ENCODE measurements around the gene PRKCA. TPM values are rescaled to one million over a fixed set of nuclear protein-coding genes. Genes with fewer than 3 reads are reported as not detected.
"Not testable (repeated sequence)": the region's sequence is repeated elsewhere in the genome, so short reads cannot be mapped to it uniquely, and the experiment has no call there.

PRKCA gene
- total RNA-seq, 1 donor from 2014 or later: 112 TPM

DNA sequence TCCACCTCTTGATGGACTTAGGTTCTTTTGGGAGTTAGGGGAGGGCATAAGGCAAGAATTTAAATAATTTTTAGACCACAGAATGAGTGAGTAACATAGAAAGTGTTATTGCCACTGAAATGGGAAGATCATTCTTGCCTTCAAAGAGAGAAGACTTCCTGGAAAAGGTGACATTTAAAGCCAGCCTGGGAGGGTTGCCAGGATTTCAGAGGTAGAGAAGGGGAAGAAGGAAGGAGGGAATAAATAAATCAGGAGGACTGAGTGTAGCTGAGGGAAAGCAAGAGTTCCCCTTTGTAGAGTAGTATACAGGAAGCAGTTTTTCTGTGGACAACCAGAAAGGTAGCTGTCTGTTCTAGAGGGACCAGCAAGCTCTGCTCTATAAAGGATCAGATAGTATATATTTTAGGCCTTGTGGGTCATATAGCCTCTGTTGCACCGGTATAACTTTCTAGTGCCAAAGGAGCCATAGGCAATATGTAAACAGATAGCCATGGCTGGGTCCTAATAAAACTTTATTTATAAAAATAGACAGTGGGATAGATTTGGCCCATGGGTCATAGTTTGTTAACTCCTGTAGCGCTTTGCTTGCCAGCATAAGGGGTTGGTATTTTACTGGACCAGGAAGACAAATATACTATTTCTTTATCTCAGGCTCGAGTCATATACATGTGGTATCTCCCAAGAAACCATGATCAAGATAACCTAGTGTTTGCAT, 385.3 kb downstream of the PRKCA start:
- intact Hi-C loops (cut with micrococcal nuclease): no loop called here

DNA sequence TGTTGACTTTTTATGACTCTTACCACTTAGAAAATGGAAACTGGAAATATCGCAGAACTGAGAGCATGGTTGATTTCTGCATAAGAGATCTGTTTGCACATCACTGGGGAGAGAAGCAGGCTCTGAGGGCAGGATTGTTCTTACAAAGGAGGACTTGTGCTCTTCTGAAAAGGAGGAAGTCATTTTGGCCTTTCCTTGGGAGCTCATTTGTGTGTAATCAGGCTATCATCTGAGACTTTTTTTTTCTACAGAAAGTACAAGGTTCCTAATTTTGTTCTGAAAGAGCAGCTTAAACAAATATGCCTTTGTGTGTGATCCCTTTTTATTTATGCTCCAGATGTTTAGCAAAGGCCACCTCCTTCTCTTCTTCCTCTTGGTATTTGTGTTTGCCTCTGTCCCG, 386.8 kb downstream of the PRKCA start:
- intact Hi-C loops (cut with micrococcal nuclease): no loop called here

DNA sequence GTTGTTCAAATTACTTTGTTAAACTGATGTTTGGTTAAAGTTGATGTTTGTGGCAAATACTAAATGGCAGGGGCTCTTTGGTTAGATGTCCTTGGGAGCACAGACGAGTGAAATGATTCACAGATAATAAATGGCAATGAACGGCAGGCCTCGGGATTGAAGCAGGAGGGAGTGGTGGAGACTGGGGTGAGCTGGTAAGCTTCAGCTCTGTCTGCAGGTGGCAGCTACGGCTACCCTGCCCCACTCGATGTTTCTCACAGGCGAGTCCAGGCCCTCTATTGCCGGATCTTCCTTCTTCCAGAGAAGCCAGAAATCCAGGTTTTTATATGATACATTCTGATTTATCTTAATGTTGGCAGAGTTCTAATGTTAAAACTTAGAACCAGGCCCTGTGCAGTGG, 387.8 kb downstream of the PRKCA start:
- intact Hi-C loops (cut with micrococcal nuclease): no loop called here

DNA sequence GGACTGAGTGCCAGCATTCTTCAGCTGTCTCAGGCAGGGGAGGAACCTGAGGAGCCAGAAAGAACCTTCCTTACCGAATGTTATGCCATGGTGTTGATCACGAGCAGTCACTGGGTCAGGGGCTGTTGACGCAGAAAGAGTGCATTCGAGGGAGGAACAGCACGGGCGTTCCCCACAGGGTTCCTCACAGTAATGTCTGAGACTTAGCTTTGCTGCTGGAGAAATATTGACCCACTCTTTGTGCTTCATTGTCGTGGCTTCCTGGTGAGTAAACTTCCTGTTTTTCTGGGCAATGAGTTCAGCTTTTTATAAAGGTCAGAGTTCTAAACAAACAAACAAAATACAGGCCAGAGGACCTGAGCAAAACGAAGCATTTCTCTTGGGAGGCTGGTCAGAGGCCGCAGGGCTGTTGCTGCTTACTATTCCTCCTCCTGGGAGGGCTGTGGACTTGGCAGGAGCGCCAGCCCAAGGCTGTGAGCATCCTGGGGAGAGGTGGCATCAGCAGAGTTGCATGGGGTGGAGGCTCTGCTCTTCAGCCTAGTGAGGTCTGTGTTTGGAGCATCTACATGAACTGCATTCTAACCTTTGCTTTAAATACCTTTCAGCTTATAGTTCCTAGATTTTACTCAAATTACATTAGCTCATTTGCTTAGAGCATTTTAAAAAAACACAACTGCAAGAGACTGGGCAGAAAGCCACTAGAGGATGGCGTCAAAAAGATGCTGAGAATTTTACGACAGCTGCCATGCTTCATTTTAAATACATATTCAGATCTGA, 389.4 kb downstream of the PRKCA start:
- intact Hi-C loops (cut with micrococcal nuclease): no loop called here

DNA sequence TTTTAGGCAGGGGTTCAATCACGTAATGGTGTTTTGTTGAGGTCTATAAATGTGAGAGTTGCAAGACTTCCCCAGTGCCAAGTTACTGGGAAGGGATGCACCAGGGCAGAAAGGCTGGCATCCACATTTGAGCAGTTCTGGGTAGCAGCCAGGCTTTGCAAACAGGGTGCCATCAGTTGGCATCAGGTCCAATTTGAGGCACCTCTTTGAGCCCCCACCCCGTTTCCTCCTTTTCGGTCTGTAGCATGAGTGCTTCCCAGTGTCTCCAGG, 389.9 kb downstream of the PRKCA start:
- intact Hi-C loops (cut with micrococcal nuclease): no loop called here

DNA sequence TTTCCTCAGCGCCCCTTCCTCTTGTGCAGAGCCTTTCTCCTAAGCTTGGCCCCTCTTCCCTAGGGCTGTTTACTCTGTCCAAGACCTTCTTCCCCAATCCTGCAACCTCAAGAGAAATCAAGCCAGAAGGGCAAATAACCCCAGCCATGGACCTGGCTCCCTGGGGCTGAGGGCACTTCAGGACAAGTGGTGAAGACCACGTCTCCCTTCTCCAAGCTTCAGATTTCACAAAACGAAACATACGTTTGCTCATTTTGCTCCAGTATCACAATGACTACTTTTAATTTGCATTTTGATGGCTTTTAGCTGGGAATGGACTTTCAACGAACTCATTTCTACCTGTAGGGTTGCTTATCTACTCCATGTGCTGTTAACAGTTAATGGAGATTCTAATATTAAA, 392.7 kb downstream of the PRKCA start:
- intact Hi-C loops (cut with micrococcal nuclease): no loop called here

DNA sequence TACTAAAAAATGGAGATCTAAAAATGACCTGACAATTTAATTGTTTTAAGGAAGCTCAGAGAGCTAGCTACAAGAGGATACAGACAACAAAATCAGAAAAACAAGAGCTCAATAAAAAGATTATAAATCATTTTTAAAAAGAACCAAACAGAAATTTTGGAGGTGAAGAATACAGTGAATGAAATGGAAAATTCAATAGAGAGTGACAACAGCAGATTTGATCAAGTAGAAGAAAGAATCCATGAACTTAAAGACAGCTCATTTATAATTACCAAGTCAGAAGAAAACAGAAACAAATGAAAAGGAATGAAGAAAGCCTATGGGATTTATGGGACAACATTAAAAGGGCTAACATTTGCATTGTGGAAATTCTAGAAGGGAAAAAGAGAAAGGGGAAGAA, 395.9 kb downstream of the PRKCA start:
- intact Hi-C loops (cut with micrococcal nuclease): no loop called here

DNA sequence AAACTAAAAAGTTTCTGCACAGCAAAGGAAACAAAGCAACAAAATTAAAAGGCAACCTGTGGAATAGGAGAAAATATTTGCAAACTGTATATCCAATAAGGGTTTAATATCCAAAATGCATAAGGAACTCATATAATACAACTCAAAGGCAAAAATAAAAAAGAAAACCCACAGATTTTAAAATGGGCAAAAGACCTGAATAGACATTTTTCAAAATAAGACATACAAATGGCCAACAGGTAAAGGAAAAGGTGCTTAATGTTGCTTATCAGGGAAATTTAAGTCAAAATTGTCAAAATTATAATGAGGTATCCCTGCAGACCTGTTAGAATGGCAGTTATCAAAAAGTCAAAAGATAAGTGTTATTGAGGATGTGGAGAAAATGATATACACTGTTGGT, 399.0 kb downstream of the PRKCA start:
- intact Hi-C loops (cut with micrococcal nuclease): no loop called here

DNA sequence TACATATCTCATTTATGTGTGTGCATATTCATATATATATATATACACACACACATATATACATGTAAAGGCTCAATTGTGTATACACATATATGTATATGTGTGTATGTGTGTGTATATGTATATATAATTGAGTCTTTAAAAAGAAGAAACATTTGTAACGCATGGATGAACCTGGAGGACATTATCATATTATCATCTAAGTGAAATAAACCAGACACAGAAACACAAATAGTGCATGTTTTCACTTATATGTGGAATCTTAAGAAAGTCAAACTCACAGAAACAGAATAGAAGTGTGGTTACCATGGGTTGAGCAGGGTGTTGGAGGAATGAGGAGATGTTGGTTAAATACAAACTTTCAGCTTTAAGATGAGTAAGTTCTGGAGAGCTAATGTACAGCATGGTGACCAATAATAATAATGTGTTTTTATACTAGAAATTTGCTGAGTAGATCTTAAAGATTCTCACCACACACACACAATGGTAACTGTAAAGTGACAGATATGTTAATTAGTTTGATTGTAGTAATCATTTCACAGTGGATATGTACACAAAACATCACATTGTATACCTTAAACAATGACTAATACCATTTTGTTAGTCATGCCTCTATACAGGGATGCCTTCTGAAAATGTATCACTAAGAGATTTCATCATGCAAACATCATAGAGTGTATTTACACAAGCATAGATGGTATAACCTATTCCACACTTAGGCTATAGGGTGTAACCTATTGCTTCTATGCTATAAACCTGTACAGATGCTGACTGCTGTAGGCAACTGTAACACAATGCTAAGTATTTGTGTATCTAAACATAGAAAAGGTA, 399.9 kb downstream of the PRKCA start:
- intact Hi-C loops (cut with micrococcal nuclease): no loop called here

DNA sequence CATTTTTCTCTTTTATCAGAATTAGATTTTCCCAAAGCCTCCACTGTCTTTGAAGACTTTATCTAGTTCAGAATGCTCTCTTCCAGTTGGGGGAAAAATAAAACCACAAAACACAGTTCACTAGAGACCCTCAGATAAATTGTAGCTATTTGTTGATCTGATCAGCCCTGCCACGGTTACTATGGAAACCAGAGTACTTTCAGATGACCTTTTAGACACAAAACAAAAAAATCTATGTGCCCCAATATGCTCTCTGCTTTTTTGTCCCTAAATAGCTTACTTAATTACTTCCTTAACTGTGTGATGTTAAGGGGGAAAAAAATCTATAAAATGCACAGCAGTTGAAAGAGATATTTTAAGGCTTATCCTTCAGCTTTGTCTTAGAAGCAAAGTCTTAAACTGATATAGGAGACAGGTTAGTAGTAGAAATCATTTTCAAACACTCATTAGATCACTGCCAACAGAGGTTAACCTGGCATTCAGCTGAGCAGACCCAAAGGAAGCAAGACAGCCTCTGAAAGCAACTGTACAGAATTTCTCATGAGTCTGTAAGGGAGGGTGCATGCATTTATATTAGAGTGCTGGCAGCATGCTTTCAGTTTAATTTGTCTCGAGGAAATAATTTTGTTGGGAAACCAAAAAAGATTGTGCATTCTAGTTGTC, 402.6 kb downstream of the PRKCA start:
- intact Hi-C loops (cut with micrococcal nuclease): no loop called here

DNA sequence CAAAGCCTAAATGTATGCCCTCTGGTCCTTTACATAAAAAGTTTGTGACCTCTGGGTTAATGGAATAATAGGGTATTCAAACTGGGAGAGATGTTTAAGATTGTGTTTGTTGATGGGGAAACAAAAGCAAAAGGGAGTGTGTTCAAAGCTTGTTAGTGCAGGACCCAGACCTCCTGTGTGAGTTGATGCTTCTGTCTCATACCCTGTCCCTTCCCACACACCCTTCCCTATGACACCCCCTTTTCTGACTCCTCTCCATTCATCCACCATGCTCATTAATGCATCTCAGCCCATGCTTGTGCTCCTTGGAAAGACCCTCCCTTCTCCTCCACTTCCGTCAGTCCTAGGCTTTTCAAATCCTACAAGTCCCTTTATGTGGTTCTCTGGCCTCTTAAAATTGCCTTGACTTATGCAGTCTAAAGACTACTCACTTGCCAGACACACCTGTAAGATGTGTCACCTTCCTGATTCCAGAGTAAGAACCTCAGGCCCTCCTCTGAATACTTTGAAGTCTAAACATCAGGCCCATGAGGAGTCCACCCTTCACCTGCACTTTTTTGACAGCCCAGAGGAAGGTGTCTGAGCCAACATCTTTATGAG, 404.5 kb downstream of the PRKCA start:
- intact Hi-C loops (cut with micrococcal nuclease): no loop called here

DNA sequence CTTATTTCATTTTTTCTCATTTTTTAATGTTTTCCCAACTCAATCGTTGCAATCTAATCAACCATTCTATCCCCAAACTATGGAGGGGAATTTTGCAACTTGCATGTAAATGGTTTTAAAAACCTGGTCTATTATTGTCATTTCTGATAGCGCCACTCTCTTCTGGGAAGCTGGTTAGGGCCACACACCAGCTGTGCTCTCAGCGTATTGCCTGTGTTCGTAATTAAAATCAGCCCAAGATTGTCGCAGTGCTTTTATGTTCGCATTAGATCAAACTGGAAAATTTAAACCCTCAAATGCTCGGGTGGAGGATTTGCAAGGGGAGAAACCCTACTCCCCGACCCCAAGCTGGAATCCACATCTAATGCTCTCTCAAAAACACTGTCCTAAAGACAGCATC, 409.0 kb downstream of the PRKCA start:
- intact Hi-C loops (cut with micrococcal nuclease): no loop called here

DNA sequence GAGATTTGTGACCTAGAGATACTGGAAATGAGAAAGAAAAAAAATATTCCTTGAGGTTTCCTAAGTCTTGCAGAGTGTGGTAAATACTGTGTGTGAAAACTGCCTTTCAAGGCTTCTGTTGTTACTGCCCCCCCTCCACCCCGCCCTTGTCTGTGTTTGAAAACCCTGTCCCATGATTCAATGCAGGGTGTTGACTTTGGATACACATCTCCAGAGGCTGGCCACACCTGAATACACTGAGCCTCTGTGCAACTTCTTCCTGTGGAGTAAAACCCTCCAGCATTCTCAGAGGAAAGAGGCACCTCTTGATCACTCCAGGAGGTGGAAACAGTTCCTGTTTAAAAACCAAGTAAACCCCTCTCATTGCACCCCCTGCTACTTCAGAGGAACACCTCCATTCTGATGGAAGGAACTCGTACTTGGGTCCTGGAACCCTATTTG, 409.5 kb downstream of the PRKCA start:
- intact Hi-C loops (cut with micrococcal nuclease): no loop called here

DNA sequence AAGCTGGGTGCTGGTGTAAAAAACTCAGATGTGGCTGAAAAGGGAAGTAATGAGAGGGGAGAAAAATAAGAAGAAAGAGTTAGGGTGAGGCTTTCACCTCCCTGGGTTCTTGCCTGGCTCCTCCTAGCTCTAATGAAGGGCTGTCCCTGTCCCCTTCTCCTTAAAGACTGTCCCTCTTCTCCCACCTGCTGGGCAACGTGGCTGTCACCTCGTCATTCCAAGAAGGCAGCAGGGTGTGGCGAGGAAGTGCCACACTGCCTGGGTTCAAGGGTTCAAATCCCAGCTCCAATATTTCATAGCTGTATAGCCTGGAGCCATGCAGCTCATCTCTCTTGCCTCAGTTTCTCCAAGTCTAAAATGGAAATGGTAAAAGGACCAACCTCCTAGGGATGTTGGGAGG, 410.0 kb downstream of the PRKCA start:
- intact Hi-C loops (cut with micrococcal nuclease): no loop called here

DNA sequence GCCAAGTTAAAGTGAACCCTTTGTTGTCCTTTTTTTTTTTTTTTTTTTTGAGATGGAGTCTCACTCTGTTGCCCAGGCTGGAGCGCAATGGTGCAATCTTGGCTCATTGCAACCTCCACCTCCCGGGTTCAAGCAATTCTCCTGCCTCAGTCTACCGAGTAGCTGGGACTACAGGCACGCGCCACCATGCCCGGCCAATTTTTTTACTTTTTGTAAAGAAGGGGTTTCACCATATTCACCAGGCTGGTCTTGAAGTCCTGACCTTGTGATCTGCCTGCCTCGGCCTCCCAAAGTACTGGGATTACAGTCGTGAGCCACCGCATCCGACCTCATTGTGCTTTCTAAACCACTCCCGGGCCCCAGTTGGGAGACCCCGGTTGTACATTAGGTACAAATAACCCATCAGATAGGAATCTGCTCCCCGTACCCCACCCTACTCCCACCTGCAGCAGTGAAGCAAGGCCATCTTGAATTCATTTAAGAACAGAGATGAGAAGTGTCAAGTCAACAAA, 410.7 kb downstream of the PRKCA start:
- intact Hi-C loops (cut with micrococcal nuclease): not testable (repeated sequence)

DNA sequence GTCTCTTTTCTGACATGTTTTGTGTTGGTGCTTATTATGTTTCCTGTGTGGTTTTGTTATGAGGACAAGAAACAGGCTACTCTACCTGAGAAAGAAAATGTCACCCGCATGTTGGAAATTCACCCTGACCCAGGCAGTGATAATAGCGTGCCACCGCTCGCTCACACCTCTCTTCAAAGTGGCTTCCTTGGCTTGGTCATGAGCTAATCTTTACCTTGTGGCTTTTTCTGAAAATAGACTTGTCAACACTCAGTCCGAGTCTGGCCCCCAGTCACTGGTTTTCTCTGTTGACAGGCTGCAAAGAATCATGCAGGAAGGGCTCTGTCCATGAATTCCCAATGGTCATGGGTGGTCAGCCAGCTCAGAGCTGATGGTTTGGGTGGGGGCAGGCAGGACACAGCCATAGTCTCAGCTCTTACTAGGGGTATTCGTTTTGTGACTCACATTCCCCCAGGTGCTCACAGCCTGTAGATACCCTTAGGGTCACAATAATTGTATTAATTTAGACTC, 411.2 kb downstream of the PRKCA start:
- intact Hi-C loops (cut with micrococcal nuclease): no loop called here

DNA sequence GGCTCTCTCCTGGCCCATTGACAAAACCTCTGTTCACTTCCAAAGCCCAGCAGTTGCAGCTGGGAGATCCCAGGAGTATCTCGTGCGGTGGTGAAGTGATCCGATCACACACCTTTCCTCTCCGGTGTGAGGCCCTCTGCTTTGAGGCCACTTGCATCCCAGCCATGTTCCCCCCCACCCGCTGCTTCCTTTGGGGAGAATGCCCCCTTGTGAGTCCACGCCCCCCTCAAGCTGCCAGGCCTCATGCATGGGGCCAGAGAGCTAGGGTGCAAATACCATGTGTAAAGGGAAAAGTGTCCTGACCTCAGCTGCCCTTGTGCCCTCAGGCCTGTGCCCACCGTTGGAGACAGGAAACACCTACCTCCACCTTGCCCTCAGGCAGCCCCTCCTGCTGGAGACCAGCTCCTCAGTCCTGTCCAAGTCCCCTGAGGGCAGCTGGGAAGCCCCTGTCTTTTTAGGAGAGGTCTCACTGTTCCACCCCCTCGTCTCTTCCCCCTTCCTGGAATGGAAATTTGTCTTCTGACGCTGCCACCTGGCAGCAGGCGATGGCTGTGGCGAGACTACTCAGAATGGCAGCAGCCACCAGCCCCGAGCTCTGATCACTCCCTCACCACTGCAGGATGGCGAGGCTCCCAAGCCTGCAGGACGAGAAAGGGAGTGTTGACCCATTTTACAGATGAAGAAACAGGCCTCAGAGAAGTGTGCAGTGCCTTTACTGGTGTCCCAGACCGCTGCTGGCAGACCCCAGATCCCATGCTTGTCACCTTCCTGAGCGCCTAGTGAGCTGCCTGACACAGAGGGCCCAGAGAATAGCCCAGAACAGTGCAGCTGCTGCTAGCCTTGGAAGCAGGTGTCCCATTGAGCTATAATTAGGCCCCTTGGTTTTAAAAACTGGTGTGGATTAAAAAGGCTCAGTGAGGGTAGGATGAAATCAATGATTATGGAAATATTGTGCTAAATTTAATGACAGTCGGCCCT, 411.9 kb downstream of the PRKCA start:
- intact Hi-C loops (cut with micrococcal nuclease): loop anchor here (1.0 kb wide), 2 partner anchors 192 to 459 kb away; no protein-coding TSS in a partner anchor

DNA sequence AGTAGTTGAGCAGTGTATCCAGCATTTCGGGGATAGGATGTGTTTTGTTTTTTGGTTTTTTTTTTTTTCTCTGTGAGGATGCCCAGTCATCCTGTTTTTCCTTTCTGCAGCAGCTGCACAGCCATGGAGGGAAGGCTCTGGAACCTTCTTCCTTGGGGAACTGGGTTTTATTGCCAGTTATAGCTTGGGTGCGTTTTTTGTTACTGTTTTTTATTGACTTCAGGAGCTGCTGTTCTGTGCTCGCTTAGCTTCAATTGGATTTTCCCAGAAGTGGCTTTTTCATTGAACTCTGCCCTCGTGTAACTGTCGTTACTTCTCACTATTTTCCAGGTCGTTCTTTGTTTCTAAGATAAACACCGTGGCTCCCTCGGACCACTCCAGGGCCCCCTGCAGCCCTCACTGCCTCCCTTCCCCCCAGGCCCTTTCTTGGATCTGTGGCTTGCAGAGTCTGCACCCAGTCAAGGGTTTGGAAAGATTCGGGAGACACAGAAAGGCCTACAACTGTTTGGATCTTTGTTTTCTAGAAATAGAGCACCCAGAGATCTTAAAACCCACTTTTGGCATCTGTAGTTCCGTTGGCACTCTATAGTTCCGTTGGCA, 412.8 kb downstream of the PRKCA start:
- intact Hi-C loops (cut with micrococcal nuclease): loop anchor here (1.0 kb wide), 2 partner anchors 191 to 460 kb away; no protein-coding TSS in a partner anchor

DNA sequence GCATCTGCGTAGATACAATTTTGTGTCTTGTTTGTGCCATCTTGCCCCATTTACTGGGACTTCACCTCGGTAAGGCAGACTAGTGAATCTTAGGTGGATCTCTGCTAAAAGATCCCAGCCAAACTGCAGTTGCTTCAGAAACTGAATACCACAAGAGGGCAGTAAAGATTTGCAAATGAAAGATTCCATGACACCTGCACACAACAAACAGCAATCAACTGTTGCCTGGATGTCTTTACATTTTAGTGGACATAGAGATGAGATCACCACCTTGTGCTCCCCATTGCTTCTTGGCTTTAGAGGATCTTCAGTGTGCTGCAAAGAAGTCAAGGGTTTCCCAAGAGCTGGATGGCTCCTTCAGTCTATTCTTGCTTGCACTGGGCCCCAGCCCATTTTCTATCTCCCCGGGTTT, 413.3 kb downstream of the PRKCA start:
- intact Hi-C loops (cut with micrococcal nuclease): loop anchor here (1.0 kb wide), 2 partner anchors 191 to 460 kb away; no protein-coding TSS in a partner anchor

All from T-helper 2 cell treated with Interferon-gamma antibody and Interleukin-4, amounts not matched to agents 100 ng/mL and 5 ng/mL, for 36 hours (primary cell).